BJ (cell line): ENCODE data around the gene FBXO11. TPM values are rescaled to one million over a fixed set of nuclear protein-coding genes. Genes with fewer than 3 reads are reported as not detected.

Source experiments
- CTCF ChIA-PET: fragments of 350-600 bp; formaldehyde crosslinking; extraction: SDS; loops from one replicate; lab custom pipeline; 2021; ENCODE audit warnings: antibody characterized with exemption, inconsistent platforms; lab: Yijun Ruan, JAX
- POLR2A ChIA-PET: fragments of 300-600 bp; sonication (Branson Sonifier 250); formaldehyde crosslinking; extraction: SDS; loops from one replicate; lab custom pipeline; 2021; ENCODE audit warnings: antibody characterized with exemption; lab: Charles Lee
- DNase-seq: peaks from one replicate; pipeline ENCODE4 v3.0.0-alpha.2; 2011; ENCODE audit warnings: low read depth
- H3K27me3 ChIP-seq: 2 replicates; pipeline ENCODE4 v1.6.0; 2011; ENCODE audit warnings: low read length; ENCODE audit not compliant: control insufficient read depth, insufficient read depth
- H3K36me3 ChIP-seq: 2 replicates; pipeline ENCODE4 v1.5.1; 2011; ENCODE audit warnings: low read length; ENCODE audit not compliant: control insufficient read depth, insufficient read depth
- H3K4me3 ChIP-seq: 2 replicates; pipeline ENCODE4 v1.5.1; 2011; ENCODE audit warnings: low read depth, mild to moderate bottlenecking, control low read depth, low read length
- CTCF ChIP-seq: IDR thresholded peaks from 2 replicates; pipeline ENCODE4 v1.5.1; 2011; ENCODE audit warnings: low read depth, mild to moderate bottlenecking, control low read depth, inconsistent platforms, low read length, moderate library complexity; ENCODE audit not compliant: insufficient read depth
- polyA plus RNA-seq: library from polyadenylated mRNA; depleted of rRNA; stranded (reverse); fragments of >200 nt; gene quantifications from 2 replicates; pipeline ENCODE4 v1.2.3, GENCODE V29; 2011

The FBXO11 gene
- polyA plus RNA-seq, 1 experiment = 21.5 TPM

GRCh38 chr2:47890711-47891368 is 15.5 kb downstream of the FBXO11 start:
- ChIA-PET CTCF (interaction anchor here (0.6 kb wide), 3 partner anchors 191 to 454 kb away, joined by 3 read pairs; no protein-coding TSS in a partner anchor), POLR2A (no interaction called here)
- DNase-seq = no peak
- no peak for TF ChIP-seq CTCF
- Histone ChIP-seq H3K4me3 (no peak overlapping the region), H3K36me3 (no peaks in the 10 kb centered on the region; the same call in 1 of the 2 replicates), H3K27me3 (no peaks in the 10 kb centered on the region)

GRCh38 chr2:47888581-47889280 is 17.6 kb downstream of the FBXO11 start:
- ChIA-PET POLR2A (no interaction called here), CTCF (interaction anchor here (0.8 to 1.0 kb wide), 2 partner anchors 19 to 569 kb away, joined by 4 read pairs; no protein-coding TSS in a partner anchor)
- Histone ChIP-seq H3K36me3 (no peaks in the 10 kb centered on the region; the same call in 1 of the 2 replicates), H3K4me3 (no peak overlapping the region), H3K27me3 (no peaks in the 10 kb centered on the region)
- DNase-seq = no peak
- no peak for TF ChIP-seq CTCF

GRCh38 chr2:47876912-47877311 is 29.4 kb downstream of the FBXO11 start:
- H3K27me3 ChIP-seq = no peaks in the 10 kb centered on the region
- POLR2A ChIA-PET = no interaction called here
- TF ChIP-seq CTCF = no peak
- H3K4me3 ChIP-seq = no peak overlapping the region
- CTCF ChIA-PET = interaction anchor here (0.6 kb wide), 1 partner anchor 47 kb away, joined by 3 read pairs; no protein-coding TSS in a partner anchor
- DNase-seq = no peak
- peaks cover 1% of the 10 kb centered on the region; the same call in 1 of the 2 replicates for H3K36me3 ChIP-seq

GRCh38 chr2:47872941-47873340 is 33.4 kb downstream of the FBXO11 start:
- ChIA-PET CTCF (no interaction called here), POLR2A (no interaction called here)
- no peak for DNase-seq
- Histone ChIP-seq H3K4me3 (no peak overlapping the region), H3K36me3 (peaks cover 1% of the 10 kb centered on the region; the same call in 1 of the 2 replicates), H3K27me3 (no peaks in the 10 kb centered on the region)
- no peak for TF ChIP-seq CTCF
